ENCODE data around the gene C15orf62.

- TF ChIP-seq CTCF (IDR thresholded peaks at IDR 0.05) (no peak), POLR2A (IDR thresholded peaks at IDR 0.05) (no peak)
Measured at GRCh38 chr15:40803076-40803475, 33.3 kb downstream of the C15orf62 start.

Measured in heart left ventricle (tissue), 13 donors.